SIG-M5 treated with dmso at 0.1 percent for 504 hours (cell line): ENCODE measurements around the gene COL4A1.

Experiments
- DNase-seq: peaks from one replicate; lab custom pipeline; 2025; ENCODE audit not compliant: unreplicated experiment; lab: John Stamatoyannopoulos, UW

Gene COL4A1

DNA sequence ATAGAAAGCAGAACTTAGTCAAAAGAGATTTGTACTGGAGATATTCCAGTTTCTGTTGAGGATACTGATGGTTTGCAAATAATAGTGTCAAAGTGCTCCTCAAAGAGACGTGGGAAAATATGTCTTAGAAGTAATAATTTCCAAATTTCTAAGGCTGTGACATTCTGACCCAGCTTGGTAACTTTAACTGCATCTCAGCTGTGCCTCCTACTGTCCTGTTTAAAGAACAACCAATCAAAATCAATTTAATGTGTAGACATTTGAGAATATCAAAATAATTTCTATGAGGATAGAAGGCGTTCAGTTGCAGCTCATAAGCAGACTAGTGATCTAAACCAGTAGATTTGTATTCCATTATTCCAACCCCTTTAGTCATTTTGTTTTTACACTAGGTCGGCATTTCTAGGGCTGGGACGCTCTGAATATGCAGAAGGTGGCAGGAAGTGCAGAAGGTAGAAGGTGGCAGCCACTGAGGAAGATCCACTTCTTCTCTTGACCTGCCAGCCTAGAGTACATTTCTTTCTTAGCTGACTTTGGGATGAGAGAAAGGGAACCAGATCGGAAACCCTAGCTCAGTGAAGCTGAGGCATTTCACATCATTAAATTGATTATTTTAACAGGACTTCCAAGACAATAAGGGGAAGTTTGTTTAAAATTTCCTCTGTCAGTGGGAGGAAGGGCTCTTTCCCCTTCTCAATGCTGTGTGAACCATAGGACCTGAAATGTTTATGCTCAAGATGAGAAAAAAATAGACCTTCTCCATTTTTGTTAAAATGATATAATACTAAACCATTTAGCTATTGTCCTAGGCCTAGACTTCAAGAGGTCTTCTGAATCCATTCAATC is 67.5 kb downstream of the COL4A1 start:
- no peak for DNase-seq

DNA sequence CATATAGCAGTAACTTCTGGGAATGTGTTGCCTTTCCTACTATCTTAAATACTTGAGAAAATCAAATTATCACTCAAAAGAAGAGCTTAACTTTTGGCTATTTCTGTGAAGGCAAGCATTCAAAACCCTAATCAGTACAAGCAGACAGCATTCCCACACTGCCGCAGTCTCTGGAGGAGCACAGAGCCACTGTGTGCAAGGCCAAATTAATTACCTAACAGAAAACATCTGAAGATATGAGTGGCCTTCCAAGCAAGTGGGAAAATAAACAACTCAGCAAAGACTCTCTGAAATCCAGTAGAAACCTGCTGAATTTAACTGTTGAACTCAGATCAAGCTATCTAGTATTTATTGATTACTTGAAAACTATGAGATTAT is 68.2 kb downstream of the COL4A1 start:
- DNase-seq: no peak

DNA sequence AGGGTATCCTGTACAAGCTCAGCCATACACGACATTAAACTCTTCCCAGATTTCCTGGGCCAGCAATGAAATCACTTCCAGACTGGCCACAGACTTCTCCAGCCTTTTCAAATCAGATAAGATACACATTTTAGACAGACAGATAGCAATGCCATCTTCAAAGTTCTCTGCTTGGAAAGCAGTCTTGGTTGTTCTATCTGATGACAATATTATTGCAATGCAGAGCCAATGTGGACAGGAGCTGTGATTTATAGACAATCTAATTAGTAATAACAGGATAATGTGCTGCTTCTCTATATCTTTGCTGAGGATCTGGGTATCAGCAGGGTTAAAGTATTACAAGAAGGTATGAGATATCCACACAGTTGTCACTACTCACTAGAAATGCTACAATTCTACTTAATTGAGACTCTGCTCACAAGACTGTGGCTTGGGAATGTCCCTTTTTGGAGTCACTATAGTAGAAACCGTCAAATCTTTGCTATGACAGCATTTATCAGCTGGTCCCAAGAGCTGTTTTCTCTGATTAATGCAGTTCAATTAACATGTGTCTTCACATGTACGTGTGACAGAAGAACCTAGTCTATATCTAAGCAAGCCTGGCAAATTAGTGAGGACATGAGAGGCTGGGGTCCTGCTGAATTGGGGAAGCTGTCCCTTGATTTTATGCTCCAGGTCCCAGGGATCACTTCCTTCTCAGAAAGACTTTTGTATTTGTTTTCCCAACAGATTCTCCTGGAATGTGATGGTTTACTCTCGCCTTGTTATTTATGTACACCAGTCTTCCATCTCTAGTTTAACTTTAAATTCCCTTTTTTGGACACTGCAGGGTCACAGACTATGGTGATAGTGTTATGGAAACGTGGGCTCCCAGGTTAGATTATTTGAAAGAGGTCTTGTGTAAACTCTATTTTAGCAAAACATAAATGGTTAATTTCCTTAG is 68.8 kb downstream of the COL4A1 start:
- no peak for DNase-seq

DNA sequence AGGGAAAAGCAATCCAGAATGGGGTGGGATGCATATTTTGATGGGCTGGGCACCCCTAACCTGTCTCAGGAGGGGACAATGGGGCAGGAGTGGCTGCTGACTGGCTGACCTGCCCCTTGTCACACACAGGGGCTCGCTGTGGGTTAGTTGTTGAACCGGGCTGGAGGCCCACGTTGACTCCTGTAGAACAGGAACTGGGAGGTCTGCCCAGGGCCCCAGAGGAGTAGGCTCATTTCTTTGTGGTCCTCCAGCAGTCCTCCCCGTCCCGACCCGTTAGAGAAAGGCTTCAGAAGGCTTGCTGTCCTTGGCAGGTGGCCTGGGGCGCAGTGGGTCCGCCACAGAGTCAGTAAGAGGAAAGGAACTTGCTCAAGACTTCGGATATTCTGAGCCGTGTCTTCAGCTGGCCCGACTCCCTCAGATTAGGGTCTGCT is 70.1 kb downstream of the COL4A1 start:
- no peak for DNase-seq

DNA sequence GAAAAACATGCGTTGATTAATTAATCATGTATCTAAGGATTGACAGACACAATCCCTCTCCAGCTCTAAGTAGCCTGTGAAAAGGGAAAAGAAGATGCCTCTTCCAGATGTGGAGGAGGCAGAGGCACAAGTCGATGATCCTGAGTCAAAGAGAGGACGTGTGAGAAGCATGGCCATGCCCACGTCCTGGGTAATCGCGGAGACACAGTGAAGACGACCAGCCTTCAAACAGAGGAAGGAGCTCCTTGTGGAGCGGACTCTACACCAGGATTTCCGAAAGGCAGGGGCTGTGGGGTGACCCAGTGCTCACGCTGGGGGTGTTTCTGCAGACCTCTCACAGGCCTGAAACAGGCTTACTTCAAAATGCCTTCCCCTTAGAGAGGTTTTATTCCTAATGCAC is 70.5 kb downstream of the COL4A1 start:
- DNase-seq: no peak

DNA sequence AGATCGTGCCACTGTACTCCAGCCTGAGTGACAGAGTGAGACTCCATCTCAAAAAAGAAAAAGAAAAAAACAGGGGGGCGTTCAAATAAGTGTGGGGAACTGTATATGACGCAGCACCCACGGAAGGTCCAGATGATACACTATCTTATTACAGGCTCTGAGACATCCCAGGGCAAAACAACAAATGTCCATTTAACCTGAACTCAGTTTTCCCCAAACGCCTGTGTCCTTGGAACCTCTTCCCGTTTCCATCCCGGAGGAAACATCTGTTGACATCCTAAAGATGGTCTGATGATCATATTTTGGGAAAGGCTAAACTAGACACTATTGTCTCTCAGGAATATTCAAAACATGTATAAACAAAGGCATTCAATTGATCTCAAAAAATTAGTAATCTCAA is 72.4 kb downstream of the COL4A1 start:
- no peak for DNase-seq

DNA sequence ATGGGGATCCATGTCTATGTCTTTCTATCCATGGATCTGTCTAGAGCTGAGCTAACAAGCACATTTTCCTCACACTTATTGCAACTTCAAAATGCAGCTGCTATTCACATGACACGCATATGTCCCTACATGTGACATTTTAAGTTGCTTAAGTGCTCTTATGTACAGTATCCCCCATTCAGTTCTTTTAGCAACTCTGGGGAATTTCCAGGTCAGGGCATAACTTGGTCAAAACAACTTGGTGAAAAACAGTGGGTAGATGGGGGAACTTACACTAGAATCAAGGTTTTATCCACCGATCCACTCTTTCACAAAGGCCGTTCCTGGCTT is 73.0 kb downstream of the COL4A1 start:
- DNase-seq: no peak

GRCh38 chr13:110233181-110233950 is 73.6 kb downstream of the COL4A1 start:
- DNase-seq: no peak

DNA sequence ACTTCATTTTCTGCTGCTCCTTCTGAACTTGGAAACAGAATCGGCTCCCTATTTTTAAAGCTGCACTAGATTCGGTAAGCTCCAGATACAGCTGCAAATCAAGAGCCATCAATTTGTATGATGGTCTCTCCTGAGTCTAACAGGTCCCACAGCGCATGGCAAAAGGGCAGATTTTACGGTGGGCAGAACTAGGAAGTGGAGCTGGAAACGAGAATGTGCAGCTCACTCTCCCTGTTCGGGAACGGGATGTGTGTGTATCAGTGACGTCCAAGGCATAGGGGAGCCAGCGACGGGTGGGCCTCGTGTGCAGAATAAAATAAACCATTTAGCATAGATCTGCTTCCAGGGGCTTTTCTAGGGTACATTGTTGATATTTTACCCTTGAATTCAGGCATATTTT is 74.2 kb downstream of the COL4A1 start:
- DNase-seq: no peak

DNA sequence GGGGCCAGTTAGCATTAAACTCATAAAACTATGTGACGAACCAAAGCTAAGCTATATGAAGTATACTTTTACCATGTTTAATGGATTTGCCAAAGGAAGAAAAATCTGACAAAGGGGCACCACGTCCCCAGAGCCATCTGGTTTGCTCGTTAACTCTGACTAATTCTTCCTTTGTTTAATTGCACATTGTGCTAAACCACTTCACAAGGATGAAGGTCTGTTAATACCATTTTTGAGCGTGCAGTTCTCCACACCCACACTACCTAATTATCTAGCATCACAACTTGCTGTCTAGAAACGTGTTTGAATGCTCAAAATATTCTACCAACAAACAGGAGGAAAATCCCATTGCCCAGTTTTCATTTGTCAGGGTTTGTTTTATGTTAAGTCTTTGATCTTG is 74.8 kb downstream of the COL4A1 start:
- DNase-seq: no peak

GRCh38 chr13:110231348-110232047 is 75.5 kb downstream of the COL4A1 start:
- no peak for DNase-seq

- no peak for DNase-seq
Measured at GRCh38 chr13:110230661-110231347, 76.2 kb downstream of the COL4A1 start.

DNA sequence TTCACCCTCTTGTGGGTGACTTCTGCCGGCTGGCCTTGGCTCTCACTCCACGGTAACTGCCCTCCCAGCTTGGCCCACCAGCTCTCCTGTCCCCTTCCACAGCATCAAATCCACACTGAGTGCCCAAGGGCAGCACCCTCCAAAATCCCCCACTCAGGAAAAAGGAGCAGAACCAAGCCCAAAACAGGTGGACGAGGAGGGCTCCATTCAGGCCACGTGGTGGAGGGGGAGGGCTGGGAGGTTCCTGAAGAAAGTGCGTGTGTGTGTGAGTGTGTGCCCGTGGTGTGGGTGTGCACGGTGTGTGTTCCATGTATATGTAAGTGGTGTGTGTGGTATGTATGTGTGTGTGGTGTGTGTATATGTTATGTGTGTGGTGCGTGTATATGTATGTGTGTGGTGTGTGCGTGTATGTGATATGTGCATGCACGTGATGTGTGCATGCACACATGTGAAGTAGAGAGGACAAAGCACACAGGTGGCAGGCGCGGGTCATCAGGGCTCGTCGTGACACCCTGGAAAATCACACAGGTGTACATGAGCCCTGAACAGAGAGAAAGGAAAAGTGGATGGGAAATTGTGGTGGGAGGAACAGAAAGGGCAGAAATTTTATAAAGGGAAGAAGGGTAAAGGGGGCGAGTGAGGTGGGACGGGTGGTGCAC is 76.9 kb downstream of the COL4A1 start:
- no peak for DNase-seq

- no peak for DNase-seq
Measured at GRCh38 chr13:110228936-110229904, 77.7 kb downstream of the COL4A1 start.

DNA sequence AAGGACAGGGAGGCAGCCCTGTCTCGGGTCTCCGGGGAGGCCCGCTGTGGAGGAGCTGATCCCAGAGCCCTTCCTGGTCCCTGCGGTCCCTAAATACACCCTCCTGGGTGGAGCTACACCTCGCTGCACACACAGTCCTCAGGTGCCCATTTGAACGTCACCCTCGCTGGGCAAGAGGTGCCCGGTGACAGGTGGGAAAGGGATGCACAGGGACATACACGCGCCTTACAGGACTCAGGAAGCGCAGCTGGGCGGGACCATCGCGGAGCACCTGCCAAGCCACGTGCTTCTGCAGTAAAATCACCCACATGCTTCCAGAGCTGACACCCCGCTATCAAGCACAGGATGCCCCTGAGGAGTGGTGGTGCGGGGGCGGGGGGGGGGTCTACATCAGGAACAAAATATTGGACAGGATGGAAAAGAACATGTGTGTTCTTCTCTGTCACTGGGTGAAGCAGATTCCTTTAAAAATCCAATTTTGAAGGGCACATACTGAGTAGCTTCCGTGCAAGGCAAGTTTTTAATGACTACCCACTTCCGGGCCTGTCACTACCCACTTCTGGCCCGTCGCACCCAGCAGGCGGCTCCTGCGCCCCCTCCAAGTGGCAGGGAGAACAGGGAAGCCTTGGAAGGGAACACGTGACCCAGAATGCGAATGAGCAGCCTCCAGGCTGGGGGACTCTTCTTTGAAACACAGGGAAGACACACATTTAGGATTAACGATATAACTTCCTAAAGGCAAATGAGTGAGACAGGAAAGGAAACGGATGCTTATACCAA is 78.9 kb downstream of the COL4A1 start:
- no peak for DNase-seq

GRCh38 chr13:110227416-110227815 is 79.5 kb downstream of the COL4A1 start:
- no peak for DNase-seq

GRCh38 chr13:110225609-110226574 is 81.1 kb downstream of the COL4A1 start:
- no peak for DNase-seq
